ENCODE results near the gene AMACR.
"Not testable (repeated sequence)": the region's sequence is repeated elsewhere in the genome, so short reads cannot be mapped to it uniquely, and the experiment has no call there.

Gene AMACR

DNA sequence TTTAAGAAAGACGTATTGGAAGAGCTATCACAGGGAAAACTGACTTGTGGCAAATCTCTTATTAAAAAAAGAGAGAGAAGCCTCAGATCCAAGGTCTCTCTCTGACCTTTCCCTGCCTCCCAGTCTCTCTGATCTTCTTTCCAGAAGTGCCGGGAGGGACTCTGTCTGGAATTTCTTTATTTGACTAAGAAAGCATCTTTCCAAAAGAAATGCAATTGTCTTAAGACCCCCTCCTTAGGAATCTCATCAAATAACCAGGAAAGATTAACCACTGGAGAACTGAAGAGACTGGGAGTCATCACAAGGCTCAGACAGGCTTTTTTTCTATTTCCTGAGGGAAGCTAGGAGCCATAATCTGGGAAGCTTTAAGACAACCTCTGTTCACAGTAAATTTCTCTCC, 30.5 kb upstream of the AMACR start:
- TF ChIP-seq, protein P1, sequence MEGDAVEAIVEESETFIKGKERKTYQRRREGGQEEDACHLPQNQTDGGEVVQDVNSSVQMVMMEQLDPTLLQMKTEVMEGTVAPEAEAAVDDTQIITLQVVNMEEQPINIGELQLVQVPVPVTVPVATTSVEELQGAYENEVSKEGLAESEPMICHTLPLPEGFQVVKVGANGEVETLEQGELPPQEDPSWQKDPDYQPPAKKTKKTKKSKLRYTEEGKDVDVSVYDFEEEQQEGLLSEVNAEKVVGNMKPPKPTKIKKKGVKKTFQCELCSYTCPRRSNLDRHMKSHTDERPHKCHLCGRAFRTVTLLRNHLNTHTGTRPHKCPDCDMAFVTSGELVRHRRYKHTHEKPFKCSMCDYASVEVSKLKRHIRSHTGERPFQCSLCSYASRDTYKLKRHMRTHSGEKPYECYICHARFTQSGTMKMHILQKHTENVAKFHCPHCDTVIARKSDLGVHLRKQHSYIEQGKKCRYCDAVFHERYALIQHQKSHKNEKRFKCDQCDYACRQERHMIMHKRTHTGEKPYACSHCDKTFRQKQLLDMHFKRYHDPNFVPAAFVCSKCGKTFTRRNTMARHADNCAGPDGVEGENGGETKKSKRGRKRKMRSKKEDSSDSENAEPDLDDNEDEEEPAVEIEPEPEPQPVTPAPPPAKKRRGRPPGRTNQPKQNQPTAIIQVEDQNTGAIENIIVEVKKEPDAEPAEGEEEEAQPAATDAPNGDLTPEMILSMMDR (IDR thresholded peaks at IDR 0.05; ENCODE audit: insufficient read depth, low read depth, low read length, missing control alignments): no peak
- no peak for DNase-seq (ENCODE audit: low read depth)
- H3K4me3 ChIP-seq (ENCODE audit: low read depth, low read length): no peak overlapping the region

DNA sequence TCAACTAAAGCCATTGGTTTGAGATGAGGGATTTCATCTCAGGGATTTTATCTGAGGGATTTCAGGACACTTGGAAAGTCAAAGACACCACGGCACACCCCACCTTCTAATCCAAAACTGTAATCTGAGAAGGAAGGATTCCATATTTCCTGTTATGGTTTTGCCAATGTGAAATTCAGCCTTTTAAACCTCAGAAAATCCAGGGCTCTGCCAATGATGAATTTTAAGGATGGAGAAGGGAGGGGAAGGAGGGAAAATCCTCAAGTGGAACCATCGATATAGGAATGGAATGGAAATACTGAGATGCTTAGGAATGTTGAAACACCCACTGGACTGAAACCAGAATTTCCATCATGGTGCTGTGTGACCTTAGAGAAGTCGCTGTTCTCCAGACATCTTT, 29.9 kb upstream of the AMACR start:
- TF ChIP-seq, protein P1 (IDR thresholded peaks at IDR 0.05; ENCODE audit: insufficient read depth, low read depth, low read length, missing control alignments): no peak
- H3K4me3 ChIP-seq (ENCODE audit: low read depth, low read length): no peak overlapping the region
- no peak for DNase-seq (ENCODE audit: low read depth)

DNA sequence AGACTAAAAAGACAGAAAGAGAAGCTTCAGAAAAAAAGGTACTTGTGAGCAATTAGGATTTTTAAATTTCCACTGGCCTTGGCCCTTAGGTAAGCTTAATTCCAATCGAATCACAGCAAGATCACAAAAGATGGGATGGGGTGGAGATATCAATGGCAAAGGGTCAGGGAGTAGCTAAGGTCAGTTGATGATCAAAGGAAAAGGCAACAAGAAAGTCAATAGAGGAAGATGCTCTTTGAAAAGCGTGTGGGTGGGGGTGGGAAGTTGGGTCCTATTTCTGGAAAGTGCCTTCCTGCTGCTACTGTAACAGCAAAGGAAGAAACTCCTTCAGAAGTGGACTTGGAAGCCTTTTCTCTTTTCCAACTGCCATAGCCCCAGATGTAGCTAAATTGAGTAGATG, 27.9 kb upstream of the AMACR start:
- no peak overlapping the region for H3K4me3 ChIP-seq (ENCODE audit: low read depth, low read length)
- no peak for DNase-seq (ENCODE audit: low read depth)
- TF ChIP-seq, protein P1 (IDR thresholded peaks at IDR 0.05; ENCODE audit: insufficient read depth, low read depth, low read length, missing control alignments): no peak

DNA sequence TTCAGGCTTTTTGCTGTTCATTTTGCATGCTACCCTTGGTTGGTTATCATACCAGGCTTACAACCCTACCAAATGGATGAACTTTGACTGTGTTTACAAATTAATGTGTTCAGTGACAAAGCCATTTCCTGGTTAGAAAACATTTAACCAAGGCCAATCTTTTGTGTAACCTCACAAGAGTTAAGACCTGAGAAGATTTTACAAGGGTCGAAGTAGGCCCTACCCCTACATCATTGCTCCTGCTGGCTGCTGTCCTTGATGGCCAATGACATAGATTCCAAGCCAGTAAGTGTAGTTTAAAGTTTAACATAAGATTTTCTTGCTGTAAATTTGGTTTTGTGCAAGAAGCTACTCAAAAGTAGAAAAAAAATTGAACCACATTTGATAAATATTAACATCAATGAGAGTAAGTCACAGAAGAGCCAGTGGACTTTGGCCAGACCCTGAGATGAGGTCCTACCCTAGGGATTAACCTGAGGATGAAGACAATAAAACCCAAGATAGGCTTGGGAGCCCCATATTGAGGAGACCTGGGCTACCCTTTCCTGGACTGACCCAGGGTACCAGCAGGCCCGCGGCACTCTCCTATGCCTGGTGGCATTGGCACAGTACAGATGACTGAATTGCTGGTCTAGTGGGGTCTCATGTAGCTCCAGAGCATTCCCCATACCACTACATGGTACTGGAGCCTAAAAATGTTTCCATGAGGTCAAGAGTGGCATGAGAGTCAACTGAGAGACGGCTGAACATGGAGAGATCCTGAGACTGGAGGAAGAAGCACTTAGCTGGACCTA, 26.9 kb upstream of the AMACR start:
- no peak for DNase-seq (ENCODE audit: low read depth)
- TF ChIP-seq, protein P1 (IDR thresholded peaks at IDR 0.05; ENCODE audit: insufficient read depth, low read depth, low read length, missing control alignments): no peak
- H3K4me3 ChIP-seq (ENCODE audit: low read depth, low read length): no peak overlapping the region

DNA sequence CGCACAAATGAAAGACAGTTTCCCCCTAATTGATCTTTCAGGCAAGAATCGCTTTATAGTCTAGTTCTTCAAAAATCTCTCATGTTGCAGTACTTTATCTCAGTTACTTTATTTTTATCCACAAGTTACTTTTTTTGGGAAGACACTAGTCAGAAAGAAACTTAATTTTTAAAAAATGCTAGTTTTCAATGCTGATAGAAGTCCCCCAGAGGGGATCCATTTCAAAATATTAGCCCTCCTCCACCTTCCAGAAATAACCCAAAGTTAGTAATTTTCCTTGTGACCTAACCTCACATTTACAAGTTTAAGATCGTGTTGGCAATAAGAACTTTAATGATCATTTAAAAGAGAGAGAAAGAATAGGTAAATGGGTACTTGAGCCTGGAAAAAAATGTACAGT, 24.1 kb upstream of the AMACR start:
- DNase-seq (ENCODE audit: low read depth): no peak
- no peak overlapping the region for H3K4me3 ChIP-seq (ENCODE audit: low read depth, low read length)
- TF ChIP-seq, protein P1 (IDR thresholded peaks at IDR 0.05; ENCODE audit: insufficient read depth, low read depth, low read length, missing control alignments): no peak

DNA sequence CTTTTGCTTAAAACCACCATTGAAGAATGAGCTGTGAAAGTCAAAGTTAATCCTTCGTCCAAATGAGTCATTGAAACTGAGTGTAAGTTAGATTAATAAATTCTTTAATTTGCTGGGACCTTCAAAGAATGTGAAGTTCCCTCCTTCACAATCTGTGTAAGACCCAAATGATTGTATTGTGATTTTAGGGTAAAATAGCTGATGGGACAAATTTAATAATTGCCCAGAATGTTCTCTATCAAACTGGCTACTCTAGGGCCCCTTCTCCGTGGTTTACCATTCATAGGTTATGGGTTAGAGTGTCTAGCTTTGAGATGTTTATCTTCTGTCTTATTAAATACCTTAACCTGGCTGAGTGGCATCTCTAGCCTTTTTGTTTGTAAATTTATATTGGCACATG, 23.3 kb upstream of the AMACR start:
- H3K4me3 ChIP-seq (ENCODE audit: low read depth, low read length): no peak overlapping the region
- no peak for DNase-seq (ENCODE audit: low read depth)
- TF ChIP-seq, protein P1 (IDR thresholded peaks at IDR 0.05; ENCODE audit: insufficient read depth, low read depth, low read length, missing control alignments): no peak

DNA sequence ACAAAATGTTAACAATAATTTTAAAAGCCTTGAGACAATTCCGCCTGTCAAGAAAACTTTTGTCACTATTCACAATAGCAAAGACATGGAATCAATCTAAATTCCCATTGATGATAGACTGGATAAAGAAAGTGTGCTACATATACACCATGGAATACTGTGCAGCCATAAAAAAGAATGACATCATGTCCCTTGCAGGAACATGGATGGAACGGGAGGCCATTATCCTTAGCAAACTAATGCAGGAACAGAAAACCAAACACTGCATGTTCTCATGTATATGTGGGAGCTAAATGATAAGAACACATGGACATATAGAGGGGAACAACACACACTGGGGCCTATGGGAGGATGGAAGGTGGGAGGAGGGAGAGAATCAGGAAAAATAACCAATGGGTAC, 22.7 kb upstream of the AMACR start:
- DNase-seq (ENCODE audit: low read depth); H3K4me3 ChIP-seq (ENCODE audit: low read depth, low read length): not testable (repeated sequence)
